Nucleus accumbens (tissue), 56 donors: Measurements from ENCODE around the gene STAT5A.
"Not testable (repeated sequence)": the region's sequence is repeated elsewhere in the genome, so short reads cannot be mapped to it uniquely, and the experiment has no call there.

Source experiments
- DNase-seq, 56 donors: peaks; one replicate each; lab custom pipeline; 2025; lab: John Stamatoyannopoulos, UW

STAT5A gene

DNA sequence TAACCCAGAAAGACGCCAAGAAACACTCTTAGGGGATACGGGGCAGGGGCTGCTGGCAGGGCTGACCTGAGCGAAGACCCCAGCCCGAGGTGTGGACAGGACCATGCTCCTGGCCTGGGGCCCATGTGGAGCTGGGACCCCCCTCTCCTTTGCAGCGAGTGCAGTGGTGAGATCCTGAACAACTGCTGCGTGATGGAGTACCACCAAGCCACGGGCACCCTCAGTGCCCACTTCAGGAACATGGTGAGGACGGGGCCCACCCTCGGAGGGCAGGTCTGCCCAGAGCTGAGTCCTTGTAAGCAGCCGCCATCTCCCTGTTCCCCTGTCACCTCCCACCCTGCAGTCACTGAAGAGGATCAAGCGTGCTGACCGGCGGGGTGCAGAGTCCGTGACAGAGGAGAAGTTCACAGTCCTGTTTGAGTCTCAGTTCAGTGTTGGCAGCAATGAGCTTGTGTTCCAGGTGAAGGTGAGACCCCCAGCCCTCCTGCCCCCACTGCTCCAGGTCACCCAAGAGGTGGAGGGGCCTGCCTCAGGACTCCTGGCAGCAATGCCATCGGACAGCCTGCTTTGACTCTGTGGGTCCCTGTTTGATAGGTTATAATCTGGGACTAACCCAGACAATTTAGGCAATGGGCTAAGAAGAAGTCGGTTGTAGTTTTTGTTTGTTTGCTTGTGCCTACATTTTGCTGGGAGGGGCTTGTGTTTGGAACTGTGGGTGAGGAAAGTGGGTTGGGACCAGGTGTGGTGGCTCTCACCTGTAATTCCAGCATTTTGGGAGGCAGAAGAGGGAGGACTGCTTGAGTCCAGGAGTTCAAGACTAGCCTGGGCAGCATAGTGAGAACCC lies 16.1 kb downstream of the STAT5A start:
- DNase-seq, result no peak

GRCh38 chr17:42305031-42305330 lies 16.7 kb downstream of the STAT5A start:
- DNase-seq, result not testable (repeated sequence)

- no peak for DNase-seq
These were observed 17.5 kb downstream of the STAT5A start for GRCh38 chr17:42305543-42306384.

DNA sequence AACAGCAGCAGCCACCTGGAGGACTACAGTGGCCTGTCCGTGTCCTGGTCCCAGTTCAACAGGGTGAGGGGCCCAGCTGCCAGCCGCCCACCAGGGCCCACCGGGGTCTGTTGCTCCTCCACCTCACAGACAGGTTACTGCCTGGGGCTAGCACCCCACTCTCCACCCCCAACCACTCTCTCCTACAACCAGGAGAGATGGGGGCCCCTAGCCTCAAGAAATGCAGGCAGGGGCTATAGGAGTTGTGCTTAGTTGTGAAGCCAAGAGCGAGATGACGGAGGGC lies 18.0 kb downstream of the STAT5A start:
- no peak for DNase-seq

DNA sequence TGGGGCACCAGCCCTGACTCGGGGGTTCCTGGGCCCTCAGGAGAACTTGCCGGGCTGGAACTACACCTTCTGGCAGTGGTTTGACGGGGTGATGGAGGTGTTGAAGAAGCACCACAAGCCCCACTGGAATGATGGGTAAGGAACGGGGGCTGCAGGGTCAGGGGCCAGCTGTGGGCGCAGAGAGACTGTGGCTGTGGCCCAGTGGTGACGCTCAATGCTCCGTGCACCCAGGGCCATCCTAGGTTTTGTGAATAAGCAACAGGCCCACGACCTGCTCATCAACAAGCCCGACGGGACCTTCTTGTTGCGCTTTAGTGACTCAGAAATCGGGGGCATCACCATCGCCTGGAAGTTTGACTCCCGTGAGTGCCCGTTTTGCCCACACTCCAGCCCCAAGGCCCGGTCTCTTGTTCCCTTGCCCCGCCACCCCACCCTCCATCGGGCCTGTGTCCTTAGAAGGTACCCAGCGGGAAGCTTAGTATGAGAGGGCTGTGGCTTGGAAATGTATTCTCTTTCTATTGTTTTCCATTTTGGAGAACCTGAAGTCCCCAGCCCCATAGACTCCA lies 19.1 kb downstream of the STAT5A start:
- DNase-seq, result no peak

DNA sequence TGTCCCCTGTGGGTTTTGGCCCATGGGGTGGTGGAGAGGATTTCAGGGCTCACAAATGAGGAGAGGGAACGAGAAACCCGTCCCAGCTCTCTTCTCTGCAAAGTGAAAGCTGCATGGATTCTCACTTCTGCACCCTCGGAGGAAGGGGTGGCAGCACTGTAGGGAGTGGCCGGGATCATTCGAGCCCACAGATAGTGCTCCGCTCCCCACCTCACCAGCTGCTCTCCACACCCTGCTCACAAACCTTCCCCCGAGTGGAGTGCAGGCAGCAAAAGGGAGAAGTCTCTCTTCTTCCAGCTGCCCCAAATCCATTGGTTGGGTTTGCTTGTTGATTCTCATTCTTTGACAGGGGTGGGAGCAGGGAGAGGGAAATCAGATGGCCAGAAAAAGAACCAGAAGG lies 20.1 kb downstream of the STAT5A start:
- DNase-seq, result no peak

GRCh38 chr17:42309142-42309541 lies 20.8 kb downstream of the STAT5A start:
- no peak for DNase-seq

DNA sequence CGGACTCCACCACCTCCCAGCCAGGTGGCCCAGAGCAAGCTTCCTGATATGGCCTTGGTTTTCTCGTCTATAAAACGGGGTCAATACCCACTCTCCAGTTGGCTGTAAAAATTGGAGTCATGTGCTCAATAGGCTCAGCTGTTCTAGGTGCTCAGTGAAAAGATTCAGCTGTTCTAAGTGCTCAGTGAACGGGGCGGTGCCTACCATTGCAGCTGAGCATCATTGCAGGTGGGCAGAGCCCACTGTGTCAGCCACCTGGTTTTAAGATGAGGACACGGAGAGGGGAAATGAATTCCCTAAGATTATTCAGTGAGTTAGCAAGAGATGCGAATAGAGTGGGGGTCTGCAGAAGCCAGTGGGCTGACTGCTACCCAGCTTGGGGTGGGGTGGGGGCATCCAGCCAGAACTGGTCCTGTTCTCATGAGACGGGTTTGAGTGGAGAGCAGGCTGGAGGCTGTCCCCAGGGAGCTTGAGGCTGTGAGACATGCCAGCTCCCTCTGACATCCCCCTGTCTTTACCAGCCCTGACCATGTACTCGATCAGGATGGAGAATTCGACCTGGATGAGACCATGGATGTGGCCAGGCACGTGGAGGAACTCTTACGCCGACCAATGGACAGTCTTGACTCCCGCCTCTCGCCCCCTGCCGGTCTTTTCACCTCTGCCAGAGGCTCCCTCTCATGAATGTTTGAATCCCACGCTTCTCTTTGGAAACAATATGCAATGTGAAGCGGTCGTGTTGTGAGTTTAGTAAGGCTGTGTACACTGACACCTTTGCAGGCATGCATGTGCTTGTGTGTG lies 21.9 kb downstream of the STAT5A start:
- no peak for DNase-seq

DNA sequence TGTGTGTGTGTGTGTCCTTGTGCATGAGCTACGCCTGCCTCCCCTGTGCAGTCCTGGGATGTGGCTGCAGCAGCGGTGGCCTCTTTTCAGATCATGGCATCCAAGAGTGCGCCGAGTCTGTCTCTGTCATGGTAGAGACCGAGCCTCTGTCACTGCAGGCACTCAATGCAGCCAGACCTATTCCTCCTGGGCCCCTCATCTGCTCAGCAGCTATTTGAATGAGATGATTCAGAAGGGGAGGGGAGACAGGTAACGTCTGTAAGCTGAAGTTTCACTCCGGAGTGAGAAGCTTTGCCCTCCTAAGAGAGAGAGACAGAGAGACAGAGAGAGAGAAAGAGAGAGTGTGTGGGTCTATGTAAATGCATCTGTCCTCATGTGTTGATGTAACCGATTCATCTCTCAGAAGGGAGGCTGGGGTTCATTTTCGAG lies 22.5 kb downstream of the STAT5A start:
- DNase-seq, result no peak

GRCh38 chr17:42311240-42312034 lies 23.1 kb downstream of the STAT5A start:
- DNase-seq, result peak in 40 of 56 donors; percentile 3 to 64 (median 24)

GRCh38 chr17:42312035-42312284 lies 23.7 kb downstream of the STAT5A start:
- DNase-seq, result no peak

DNA sequence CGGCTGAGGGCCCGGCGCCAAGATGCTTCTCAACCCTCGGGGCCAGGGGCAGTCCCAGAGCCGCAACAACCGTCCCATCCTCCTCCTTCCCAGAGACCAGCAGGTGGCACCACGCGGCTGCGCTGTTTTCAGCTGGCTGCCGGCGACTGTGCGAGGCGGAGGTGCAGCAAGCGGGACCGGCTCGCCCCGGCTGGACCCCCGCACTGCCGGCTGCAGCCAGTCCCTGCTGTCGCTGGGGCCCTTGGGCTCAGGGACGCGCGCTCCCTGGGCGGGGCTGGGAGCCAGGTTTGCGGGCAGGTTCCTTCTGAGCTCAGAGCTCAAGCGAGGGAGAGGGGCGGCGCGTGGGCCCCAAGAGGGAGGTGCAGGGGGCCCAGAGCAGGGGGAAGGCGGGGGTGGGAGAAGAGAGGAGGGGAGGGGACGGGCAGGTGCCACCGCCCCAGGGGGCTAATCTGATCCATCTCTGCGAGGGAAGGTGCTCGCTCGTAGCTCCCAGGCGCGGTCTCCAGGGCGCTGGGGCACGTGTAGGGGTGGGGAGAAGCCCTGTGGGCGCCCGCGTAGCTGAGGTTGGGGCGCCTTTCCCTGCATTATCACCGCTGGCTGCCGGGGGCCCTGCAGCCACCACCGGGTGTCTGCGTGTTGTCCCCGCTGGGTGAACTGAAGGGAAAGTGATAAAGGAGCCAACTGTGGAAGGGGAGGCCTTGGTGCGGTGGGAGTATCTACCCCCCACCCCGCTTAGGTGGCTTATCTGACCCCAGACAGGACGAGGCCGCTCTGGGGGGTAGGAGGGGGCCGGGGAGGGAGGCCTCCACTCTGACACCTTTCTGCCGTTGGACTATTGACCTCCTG lies 24.2 kb downstream of the STAT5A start:
- peak in 55 of 56 donors; percentile 16 to 91 (median 71) for DNase-seq

DNA sequence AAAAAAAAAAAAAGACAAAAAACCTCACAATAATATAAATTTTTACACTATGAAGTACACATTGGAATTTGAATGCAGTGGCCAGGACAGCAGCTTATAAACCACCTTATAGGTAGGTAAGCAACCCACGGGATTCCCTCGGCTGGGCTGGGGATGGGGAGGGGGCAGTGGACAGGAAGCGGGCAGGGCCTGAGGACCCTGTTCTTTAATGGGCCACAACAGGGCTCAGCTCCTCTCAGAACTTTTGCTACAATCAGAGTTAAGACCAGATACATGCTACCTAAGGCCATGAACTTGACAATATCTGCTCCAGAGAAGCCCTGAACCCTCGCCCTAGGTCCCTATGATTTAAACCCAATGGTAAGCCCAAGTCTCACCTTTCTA lies 25.1 kb downstream of the STAT5A start:
- DNase-seq, result no peak

- DNase-seq, result no peak
These were observed 25.7 kb downstream of the STAT5A start for GRCh38 chr17:42313773-42314566.

DNA sequence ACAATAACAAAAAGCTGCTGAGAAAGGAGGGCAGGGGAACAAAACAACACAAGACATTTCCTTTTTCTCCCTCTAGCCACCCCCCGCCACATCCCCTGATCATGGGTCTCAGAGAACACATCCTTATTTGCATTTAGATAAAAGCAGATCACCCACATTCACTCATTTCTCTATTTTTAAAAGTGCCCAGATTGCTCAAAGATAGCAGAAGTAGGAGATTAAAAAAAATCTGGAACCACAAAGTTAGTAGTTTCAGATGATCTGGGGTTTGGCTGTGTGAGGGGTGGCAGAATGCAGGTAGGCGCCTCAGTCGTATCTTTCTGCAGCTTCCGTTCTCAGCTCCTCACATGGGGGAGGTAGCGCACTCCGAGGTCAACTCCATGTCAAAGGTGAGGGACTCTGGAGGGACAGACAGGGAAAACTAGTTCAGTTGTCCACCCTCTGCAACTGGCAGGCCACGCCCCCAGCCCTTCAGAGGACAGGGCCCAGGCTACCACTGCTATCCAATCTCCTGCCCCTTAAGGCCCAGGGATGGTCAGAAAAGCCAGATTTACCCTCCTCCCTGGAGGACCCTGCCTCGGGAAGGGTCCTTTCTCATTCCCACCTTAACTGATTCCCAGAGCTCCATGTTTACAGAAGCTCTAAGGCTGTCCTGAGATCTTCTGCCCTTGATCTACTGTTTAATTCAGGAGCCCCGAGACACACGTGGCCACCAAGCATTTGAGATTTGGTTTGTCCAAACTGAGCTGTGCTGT lies 27.3 kb downstream of the STAT5A start:
- no peak for DNase-seq

DNA sequence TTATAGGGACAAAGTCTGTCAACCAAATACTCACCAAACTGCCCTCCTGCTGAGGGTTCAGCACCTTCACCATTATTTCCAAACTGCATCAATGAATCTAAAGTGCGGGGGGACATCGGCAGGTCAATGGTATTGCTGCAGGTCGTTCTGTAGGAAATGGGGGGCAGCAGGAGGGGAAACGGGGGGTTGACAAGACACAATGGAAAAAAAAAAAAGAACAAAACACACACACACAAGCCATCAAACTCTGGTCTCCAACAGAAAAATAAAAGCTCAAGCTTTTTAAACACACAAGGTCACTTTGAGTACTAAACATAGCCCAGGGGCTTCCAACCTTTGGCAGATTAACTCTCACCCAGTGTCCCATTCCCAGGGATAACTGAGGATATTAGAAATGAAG lies 28.5 kb downstream of the STAT5A start:
- DNase-seq, result no peak

DNA sequence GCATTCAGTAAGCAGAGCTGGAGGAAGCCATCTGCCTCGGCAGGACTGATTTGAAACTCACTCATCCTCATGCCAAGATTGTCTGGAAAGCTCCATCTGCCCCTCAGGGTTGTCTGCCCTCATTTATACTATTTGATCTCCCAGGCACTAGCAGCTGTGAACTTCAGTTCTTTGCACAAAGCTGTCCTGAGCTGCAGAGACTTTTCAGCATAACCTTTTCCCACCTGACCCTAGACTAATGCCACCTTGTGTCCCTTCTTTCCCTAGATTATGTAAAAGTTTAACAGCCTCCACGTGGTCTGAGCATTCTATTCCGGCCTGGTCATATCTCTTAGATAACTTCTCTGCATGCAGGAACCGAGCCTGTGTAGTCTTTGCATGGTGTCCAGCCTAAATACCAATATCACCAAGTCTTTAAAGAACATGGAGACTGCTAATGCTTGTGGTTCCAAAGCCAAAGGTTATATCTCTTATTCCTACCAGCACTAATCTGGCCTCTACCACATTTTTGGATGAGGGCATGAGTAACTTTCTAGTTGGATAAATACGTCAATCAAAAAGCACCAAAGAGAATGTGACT lies 29.1 kb downstream of the STAT5A start:
- no peak for DNase-seq

GRCh38 chr17:42317967-42318366 lies 29.7 kb downstream of the STAT5A start:
- DNase-seq, result not testable (repeated sequence)
